B cell (primary cell): ENCODE results near the gene DGKQ. TPM values are rescaled to one million over a fixed set of nuclear protein-coding genes. Genes with fewer than 3 reads are reported as not detected.

Source experiments
- ATAC-seq: fragments of 200-7000 bp; cut with Tn5 transposase; one replicate; pipeline ENCODE4 v1.10.0; 2021; ENCODE audit warnings: low read depth, mild to moderate bottlenecking, moderate number of reproducible peaks, moderate library complexity
- CTCF ChIA-PET: fragments of 350-600 bp; sonication (Branson Sonifier 250); formaldehyde crosslinking; loops from one replicate; lab custom pipeline; 2021; ENCODE audit warnings: antibody characterized with exemption, inconsistent platforms; lab: Charles Lee
- POLR2A ChIA-PET: fragments of 350-600 bp; sonication (Branson Sonifier 250); formaldehyde crosslinking; loops from one replicate; lab custom pipeline; 2021; ENCODE audit warnings: antibody characterized with exemption; lab: Charles Lee
- DNase-seq: peaks from one replicate; pipeline ENCODE4 v3.0.0; 2013
- H2AFZ ChIP-seq: 2 replicates; pipeline ENCODE4 v1.6.1; 2012; ENCODE audit warnings: mild to moderate bottlenecking, low read depth, low read length; ENCODE audit not compliant: insufficient read depth, poor library complexity, severe bottlenecking
- H3K27ac ChIP-seq, 2 donors: 1 replicate in 1 of 2; 2 replicates in 1 of 2; pipeline ENCODE4 v1.5.1; 2012 to 2013; ENCODE audit warnings: low read length in 2 of 2, mild to moderate bottlenecking in 2 of 2, moderate library complexity in 1 of 2
- H3K27me3 ChIP-seq, 4 experiments: fragments of 200-600 bp in 1 of 4; sonication (generic) in 1 of 4; replicated peaks in 1 of 4; 1 replicate in 2 of 4; 2 replicates in 2 of 4; pipeline versions ENCODE4 v1.6.1 to v1.7.0; 2013 to 2016; ENCODE audit warnings: low read length in 3 of 4, mild to moderate bottlenecking in 2 of 4, mixed read lengths in 1 of 4, moderate library complexity in 1 of 4; ENCODE audit not compliant: insufficient read depth in 4 of 4, control insufficient read depth in 3 of 4; ENCODE audit errors: control extremely low read depth in 1 of 4
- H3K36me3 ChIP-seq, 2 experiments: replicated peaks in 1 of 2; 1 replicate in 1 of 2; 2 replicates in 1 of 2; pipeline versions ENCODE4 v1.6.1 to v1.7.1; 2013; ENCODE audit warnings: low read length in 1 of 2; ENCODE audit not compliant: insufficient read depth in 2 of 2, control insufficient read depth in 1 of 2; ENCODE audit errors: control extremely low read depth in 1 of 2, extremely low read depth in 1 of 2
- H3K4me1 ChIP-seq, 2 donors: fragments of 200-600 bp in 1 of 2; sonication (generic) in 1 of 2; 1 replicate in 1 of 2; 2 replicates in 1 of 2; pipeline versions ENCODE4 v1.5.1 to v1.6.1; 2013 to 2017; ENCODE audit warnings: low read length in 2 of 2; ENCODE audit not compliant: control insufficient read depth in 2 of 2, insufficient read depth in 2 of 2
- H3K4me2 ChIP-seq: replicated peaks from 2 replicates; pipeline ENCODE3; 2012; ENCODE audit warnings: mild to moderate bottlenecking, low read depth, low read length; ENCODE audit not compliant: poor library complexity, severe bottlenecking
- H3K4me3 ChIP-seq, 5 experiments: fragments of 200-600 bp in 1 of 5; sonication (generic) in 1 of 5; 1 replicate in 3 of 5; 2 replicates in 2 of 5; pipeline versions ENCODE4 v1.5.1 to v1.7.0; 2011 to 2016; ENCODE audit warnings: low read length in 4 of 5, mild to moderate bottlenecking in 4 of 5, low read depth in 2 of 5, control low read depth in 1 of 5, moderate library complexity in 1 of 5; ENCODE audit not compliant: insufficient read depth in 1 of 5; ENCODE audit errors: control extremely low read depth in 1 of 5, extremely low read depth in 1 of 5
- H3K79me2 ChIP-seq: fragments of 200-600 bp; sonication (generic); one replicate; pipeline ENCODE4 v1.6.0; 2016; ENCODE audit warnings: low read length; ENCODE audit not compliant: control insufficient read depth, insufficient read depth
- H3K9ac ChIP-seq: fragments of 200-600 bp; sonication (generic); 2 replicates; pipeline ENCODE4 v1.6.1; 2017; ENCODE audit warnings: mild to moderate bottlenecking, low read length, moderate library complexity
- H3K9me3 ChIP-seq, 3 donors: one replicate each; pipeline versions ENCODE4 v1.6.1 to v1.7.1; 2013; ENCODE audit warnings: low read length in 2 of 3; ENCODE audit not compliant: control insufficient read depth in 2 of 3, insufficient read depth in 1 of 3; ENCODE audit errors: control extremely low read depth in 1 of 3
- H4K20me1 ChIP-seq: 2 replicates; pipeline ENCODE4 v1.6.0; 2012; ENCODE audit warnings: mild to moderate bottlenecking, low read length; ENCODE audit not compliant: insufficient read depth, control insufficient read depth, poor library complexity, severe bottlenecking
- H3K27ac Mint-ChIP-seq: one replicate; pipeline ENCODE4 v1.8.0; 2021; ENCODE audit warnings: mixed read lengths
- H3K27me3 Mint-ChIP-seq: one replicate; pipeline ENCODE4 v1.8.0; 2021; ENCODE audit warnings: mixed read lengths
- H3K4me1 Mint-ChIP-seq: one replicate; pipeline ENCODE4 v1.8.0; 2021; ENCODE audit warnings: mixed read lengths
- H3K4me3 Mint-ChIP-seq: one replicate; pipeline ENCODE4 v1.8.0; 2021; ENCODE audit warnings: mixed read lengths
- H3K9me3 Mint-ChIP-seq: one replicate; pipeline ENCODE4 v1.8.0; 2022; ENCODE audit warnings: mixed read lengths; ENCODE audit not compliant: insufficient read depth
- CTCF ChIP-seq: fragments of 200-600 bp; IDR thresholded peaks from one replicate; pipeline ENCODE4 v1.8.0; 2022; ENCODE audit warnings: antibody characterized with exemption, mild to moderate bottlenecking
- EZH2 ChIP-seq: IDR thresholded peaks from 2 replicates; pipeline ENCODE4 v1.6.1; 2012; ENCODE audit warnings: borderline replicate concordance, low read depth, mild to moderate bottlenecking, moderate library complexity, low read length; ENCODE audit not compliant: insufficient read depth, poor library complexity, severe bottlenecking
- WGBS: methylation state at CpG from one replicate; pipeline ENCODE4 v1.1.5; 2013; ENCODE audit warnings: missing lambda C conversion rate; ENCODE audit not compliant: insufficient coverage; 5-methylcytosine and 5-hydroxymethylcytosine counted together
- intact Hi-C: fragments of 100-400 bp; cut with micrococcal nuclease; formaldehyde crosslinking; loops from one replicate; pipeline ENCODE4 v1.10.0; 2022
- polyA plus RNA-seq: library from polyadenylated mRNA; depleted of rRNA; stranded (reverse); fragments of >200 nt; gene quantifications from 2 replicates; pipeline ENCODE4 v1.2.3, GENCODE V29; 2012
- total RNA-seq, 2 donors: library from RNA; stranded (reverse); fragments of 120-200 nt in 1 of 2; gene quantifications; 1 replicate in 1 of 2; 2 replicates in 1 of 2; pipeline versions ENCODE4 v1.2.3 to v1.2.4, GENCODE V29; 2013 to 2022

Gene DGKQ
- total and polyA plus RNA-seq, 2 donors (not counting 1 experiment from before 2014, with no cell fraction given) = 22.6 to 30.4 TPM

- H3K27me3 ChIP-seq = no peaks in the 10 kb centered on the region
- Mint-ChIP-seq H3K9me3 (no peaks in the 10 kb centered on the region), H3K27me3 (no peaks in the 10 kb centered on the region), H3K27ac (no peak overlapping the region), H3K4me3 (no peak overlapping the region), H3K4me1 (peaks cover 23% of the 10 kb centered on the region)
- TF ChIP-seq EZH2 = no peak
- TF ChIP-seq CTCF = no peak
- peaks cover 10% of the 10 kb centered on the region for H3K79me2 ChIP-seq
- no peak for ATAC-seq
- no peak overlapping the region for H2AFZ ChIP-seq
- H3K36me3 ChIP-seq = no peaks in the 10 kb centered on the region
- ChIA-PET POLR2A (no interaction called here), CTCF (interaction anchor here (6.7 kb wide), 1 partner anchor 248 kb away, joined by 90 read pairs; no protein-coding TSS in a partner anchor)
- H3K27ac ChIP-seq = no peak overlapping the region
- H3K4me3 ChIP-seq = no peak overlapping the region
- peaks cover 14% of the 10 kb centered on the region for H4K20me1 ChIP-seq
- peaks cover 22 to 24% of the 10 kb centered on the region in 2 donors for H3K4me1 ChIP-seq
- H3K4me2 ChIP-seq = no peak overlapping the region
- no peak overlapping the region for H3K9ac ChIP-seq
- intact Hi-C loops = loop anchor here (5.0 to 10.0 kb wide), 2 partner anchors 93 to 745 kb away; no protein-coding TSS in a partner anchor
- WGBS = 97% methylated on average over 58 of the region's 58 CpGs
- no peak for DNase-seq
- no peaks in the 10 kb centered on the region for H3K9me3 ChIP-seq
Measured at GRCh38 chr4:989722-990471, 16.5 kb upstream of the DGKQ start.
